Measurements from ENCODE around the gene DYNC2H1.

Gene DYNC2H1

DNA sequence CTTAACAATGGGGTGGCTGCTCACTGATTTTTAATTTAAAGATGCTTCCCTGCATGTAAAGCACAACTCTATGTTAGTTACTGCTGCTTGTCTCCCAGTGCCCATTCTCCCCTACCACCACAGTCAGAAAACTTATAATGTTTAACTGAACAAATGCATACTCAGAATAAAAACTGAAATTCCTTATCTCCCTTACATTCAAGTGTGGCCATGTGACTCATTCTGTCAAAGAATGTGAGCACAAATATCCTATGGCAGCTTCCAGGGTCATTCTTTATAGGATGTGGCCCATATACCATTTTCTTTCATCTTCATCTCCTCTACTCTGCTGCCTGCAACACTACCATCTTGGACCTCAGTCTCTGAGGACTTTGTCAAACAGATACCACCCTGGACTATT, 374.8 kb downstream of the DYNC2H1 start:
- no peak for FAIRE-seq

DNA sequence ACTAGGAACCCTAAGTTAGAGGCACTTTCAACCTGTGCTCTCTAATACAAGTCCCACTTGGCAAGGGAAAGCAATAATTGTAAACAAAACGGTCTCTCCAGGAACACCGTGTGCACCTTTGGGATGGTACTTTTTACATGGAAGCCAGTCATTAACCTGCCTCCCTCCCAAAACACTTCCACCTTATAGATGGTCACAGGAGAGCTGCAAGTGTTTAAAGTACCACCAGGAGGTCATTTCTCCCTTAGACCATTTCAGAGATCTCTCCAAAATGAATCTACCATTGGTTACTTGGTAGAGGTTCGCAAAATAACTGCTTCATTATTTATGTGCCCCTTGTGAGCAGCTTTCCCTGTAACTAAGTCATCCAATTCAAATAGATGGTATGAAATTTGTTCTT, 375.3 kb downstream of the DYNC2H1 start:
- no peak for FAIRE-seq

DNA sequence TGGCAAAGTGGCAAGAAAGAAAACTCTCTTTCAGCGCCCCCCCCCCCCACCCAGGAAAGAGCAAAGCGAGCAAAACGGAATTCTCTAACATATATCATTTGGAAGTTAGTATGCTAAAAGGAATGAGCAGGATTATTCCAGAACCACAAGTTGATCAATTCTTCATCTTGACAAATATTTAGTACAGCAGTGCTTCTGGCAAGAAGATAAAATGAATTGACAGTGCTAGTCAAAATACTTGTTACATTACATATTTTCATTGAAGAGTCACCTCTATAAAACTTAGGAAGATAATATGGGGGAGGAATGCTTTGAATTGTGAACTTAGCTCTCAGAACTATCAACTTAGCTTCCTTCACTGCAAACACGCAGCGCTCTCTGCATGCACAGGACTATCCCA, 377.4 kb downstream of the DYNC2H1 start:
- FAIRE-seq = no peak

DNA sequence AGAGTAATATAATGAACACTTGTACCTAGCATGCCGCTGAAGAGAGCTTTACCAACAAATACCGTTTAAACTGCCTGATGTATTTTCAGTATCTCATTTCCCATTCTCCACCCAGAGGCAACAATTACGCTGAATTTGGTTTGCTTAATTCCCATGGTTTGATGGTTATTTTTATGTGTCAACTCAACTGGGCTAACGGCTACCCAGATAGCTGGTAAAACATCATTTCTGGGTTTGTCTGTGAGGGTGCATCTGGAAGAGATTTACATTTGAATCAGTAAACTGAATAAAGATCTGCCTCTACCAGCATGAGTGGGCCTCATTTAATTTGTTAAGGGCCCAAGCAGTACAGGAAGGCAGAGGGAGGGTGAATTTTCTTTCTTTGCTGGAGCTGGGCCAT, 377.9 kb downstream of the DYNC2H1 start:
- FAIRE-seq = no peak

DNA sequence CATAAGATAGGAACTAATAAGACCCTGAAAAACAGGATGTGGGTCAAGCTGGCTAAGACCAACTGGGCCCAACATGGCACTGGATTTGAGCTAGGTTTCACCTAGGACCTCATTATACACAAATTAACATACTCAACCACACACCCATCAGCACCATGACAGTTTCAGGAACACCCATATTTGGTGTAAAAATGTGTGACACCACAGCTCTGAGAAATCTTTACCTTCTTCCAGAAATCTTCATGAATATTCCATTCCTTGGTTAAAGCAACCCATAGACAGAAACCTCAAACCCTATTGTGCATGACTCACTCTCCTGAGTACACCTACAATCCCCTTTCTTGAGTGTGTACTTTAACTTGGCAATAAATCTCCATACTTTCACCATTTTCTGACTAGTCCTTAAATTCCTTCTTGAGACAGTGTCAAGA, 378.8 kb downstream of the DYNC2H1 start:
- no peak for FAIRE-seq

- FAIRE-seq = no peak
Observed at GRCh38 chr11:103488579-103488978, 379.4 kb downstream of the DYNC2H1 start.

DNA sequence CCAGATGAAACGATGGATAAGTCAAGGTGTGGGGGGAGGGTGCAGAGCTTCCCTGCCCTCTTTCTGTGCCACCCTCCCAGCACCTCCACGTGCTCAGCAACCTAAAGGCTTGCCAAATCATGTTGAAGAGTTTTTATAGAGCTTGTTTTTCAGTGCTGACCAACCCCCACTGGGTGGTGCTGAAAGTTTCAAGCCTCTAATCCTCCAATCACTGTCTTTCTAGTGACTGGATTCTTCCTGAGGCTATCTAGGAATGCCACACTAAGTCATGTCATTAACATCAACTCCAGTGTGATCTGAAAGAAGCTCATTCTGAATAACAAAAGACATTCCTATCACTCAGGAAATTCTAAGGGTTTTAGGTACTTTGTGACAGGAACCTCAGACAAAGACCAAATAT, 382.6 kb downstream of the DYNC2H1 start:
- FAIRE-seq = no peak

- no peak for FAIRE-seq
Observed at GRCh38 chr11:103494491-103494890, 385.3 kb downstream of the DYNC2H1 start.

DNA sequence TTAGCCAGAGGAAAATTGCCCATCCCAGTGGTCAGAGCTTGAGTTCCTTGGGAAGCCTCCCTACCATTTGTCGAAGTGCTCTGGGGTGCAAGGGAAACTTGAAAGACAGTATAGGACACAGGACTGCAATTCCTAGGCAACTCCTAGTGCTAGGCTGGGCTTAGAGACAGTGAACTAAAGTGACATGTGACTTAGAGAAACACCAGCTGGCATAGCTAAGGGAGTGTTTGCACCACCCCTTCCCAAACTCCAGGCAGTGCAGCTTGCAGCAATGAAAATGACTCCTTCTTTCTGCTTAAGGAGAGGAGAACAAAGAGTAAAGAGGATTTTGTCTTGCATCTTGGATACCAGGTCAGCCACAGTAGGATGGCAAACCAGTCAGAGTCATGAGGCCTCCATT, 388.0 kb downstream of the DYNC2H1 start:
- FAIRE-seq = no peak

- FAIRE-seq = no peak
Observed at GRCh38 chr11:103499710-103500340, 390.6 kb downstream of the DYNC2H1 start.

GRCh38 chr11:103515283-103515682, 406.1 kb downstream of the DYNC2H1 start:
- no peak for FAIRE-seq

- no peak for FAIRE-seq
Observed at GRCh38 chr11:103520792-103521191, 411.6 kb downstream of the DYNC2H1 start.

DNA sequence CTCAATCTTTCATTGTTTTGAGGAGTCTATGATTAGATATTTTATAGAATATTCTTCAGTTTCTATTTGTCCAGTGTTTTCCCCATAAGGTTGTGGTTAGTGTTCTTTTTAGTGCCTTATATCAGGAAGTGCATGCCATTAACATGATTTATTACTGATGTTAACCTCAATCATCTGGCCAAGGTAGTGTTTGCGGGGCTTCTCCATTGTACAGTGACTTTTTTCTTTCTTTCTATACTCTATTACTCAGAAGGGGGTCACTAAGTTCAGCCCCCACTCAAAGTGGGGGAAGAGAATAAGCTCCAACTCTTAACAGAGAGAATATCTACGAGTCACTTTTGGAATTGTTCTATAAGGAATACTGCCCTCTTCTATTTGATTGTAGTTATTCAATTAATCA, 415.8 kb downstream of the DYNC2H1 start:
- FAIRE-seq = no peak

DNA sequence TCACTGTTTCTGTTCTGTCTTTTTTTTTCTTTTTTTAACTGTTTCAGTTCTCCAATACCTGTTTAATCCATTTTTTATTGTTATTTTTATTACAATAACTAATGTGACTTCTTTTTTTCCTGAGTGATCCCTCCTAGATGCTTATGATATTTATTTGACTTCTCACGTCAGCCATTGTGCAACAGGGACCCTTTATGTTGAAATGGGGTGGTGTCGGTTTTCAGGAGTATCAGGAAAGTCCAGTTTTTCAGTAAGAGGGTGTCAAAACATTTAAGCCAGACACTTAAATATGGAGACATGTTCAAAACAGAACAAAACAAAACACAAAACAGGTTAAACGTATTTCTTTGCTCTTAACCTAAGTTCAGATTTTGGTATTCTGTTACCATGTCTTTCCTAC, 418.8 kb downstream of the DYNC2H1 start:
- no peak for FAIRE-seq

DNA sequence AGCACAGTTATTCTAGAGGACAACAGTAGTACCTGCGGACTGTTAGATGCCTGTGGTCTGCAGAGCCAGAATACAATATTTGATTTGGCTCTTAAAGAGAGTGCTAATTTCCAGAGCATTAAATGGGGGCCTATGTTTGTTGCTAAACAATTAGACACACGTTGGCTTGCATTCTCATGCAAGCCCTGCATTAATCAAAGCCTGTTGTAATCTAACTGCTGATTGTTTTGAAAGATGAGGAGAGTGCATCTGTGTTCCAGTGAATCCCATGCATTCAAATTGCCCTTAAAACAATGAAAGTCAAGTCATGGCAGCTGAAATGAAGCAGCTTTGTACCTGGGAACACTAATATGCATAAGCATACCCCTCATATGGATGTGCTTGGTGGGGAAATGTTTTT, 419.4 kb downstream of the DYNC2H1 start:
- FAIRE-seq = no peak

GRCh38 chr11:103529181-103529684, 420.0 kb downstream of the DYNC2H1 start:
- no peak for FAIRE-seq
